CD14-positive monocyte (primary cell): ENCODE results near the gene ZNF318. TPM values are rescaled to one million over a fixed set of nuclear protein-coding genes. Genes with fewer than 3 reads are reported as not detected.

Experiments
- DNase-seq, 3 donors: peaks; one replicate each; pipeline ENCODE4 v3.0.0-alpha.2; 2011 to 2022
- H2AFZ ChIP-seq: 2 replicates; pipeline ENCODE4 v1.6.0; 2012; ENCODE audit warnings: mild to moderate bottlenecking, low read depth, low read length, inconsistent platforms; ENCODE audit not compliant: insufficient read depth, poor library complexity, severe bottlenecking
- H3K27ac ChIP-seq, 2 donors: 1 replicate in 1 of 2; 2 replicates in 1 of 2; pipeline ENCODE4 v1.5.1; 2012 to 2013; ENCODE audit warnings: low read length in 2 of 2, control low read depth in 1 of 2, inconsistent platforms in 1 of 2, low read depth in 1 of 2, mild to moderate bottlenecking in 1 of 2
- H3K27me3 ChIP-seq, 2 donors: one replicate each; pipeline versions ENCODE4 v1.6.0 to v1.6.1; 2011 to 2013; ENCODE audit warnings: low read length in 2 of 2; ENCODE audit not compliant: control insufficient read depth in 2 of 2, insufficient read depth in 2 of 2
- H3K36me3 ChIP-seq, 2 donors: replicated peaks in 1 of 2; 1 replicate in 1 of 2; 2 replicates in 1 of 2; pipeline versions ENCODE4 v1.5.1 to v1.6.1; 2012 to 2013; ENCODE audit warnings: low read length in 2 of 2, control low read depth in 1 of 2, inconsistent platforms in 1 of 2, mild to moderate bottlenecking in 1 of 2; ENCODE audit not compliant: insufficient read depth in 2 of 2, control insufficient read depth in 1 of 2
- H3K4me1 ChIP-seq, 2 donors: 1 replicate in 1 of 2; 2 replicates in 1 of 2; pipeline versions ENCODE4 v1.5.1 to v1.6.1; 2012 to 2013; ENCODE audit warnings: low read length in 2 of 2, control low read depth in 1 of 2, inconsistent platforms in 1 of 2, mild to moderate bottlenecking in 1 of 2, moderate library complexity in 1 of 2; ENCODE audit not compliant: insufficient read depth in 2 of 2, control insufficient read depth in 1 of 2
- H3K4me2 ChIP-seq: replicated peaks from 2 replicates; pipeline ENCODE3; 2012; ENCODE audit warnings: low read length, moderate library complexity, mild to moderate bottlenecking; ENCODE audit not compliant: poor library complexity, severe bottlenecking; ENCODE audit errors: extremely low read depth
- H3K4me3 ChIP-seq, 3 experiments: fragments of 200-600 bp in 1 of 3; sonication (generic) in 1 of 3; replicated peaks in 1 of 3; 1 replicate in 2 of 3; 2 replicates in 1 of 3; pipeline ENCODE4 v1.5.1; 2011 to 2013; ENCODE audit warnings: low read length in 3 of 3, mild to moderate bottlenecking in 3 of 3, control low read depth in 2 of 3, low read depth in 2 of 3, inconsistent platforms in 1 of 3, moderate library complexity in 1 of 3
- H3K79me2 ChIP-seq: 2 replicates; pipeline ENCODE4 v1.6.0; 2012; ENCODE audit warnings: mild to moderate bottlenecking, control low read depth, inconsistent platforms, low read length, moderate library complexity; ENCODE audit not compliant: insufficient read depth
- H3K9ac ChIP-seq: 2 replicates; pipeline ENCODE4 v1.6.0; 2017; ENCODE audit warnings: low read length, mild to moderate bottlenecking; ENCODE audit not compliant: insufficient read depth, poor library complexity, severe bottlenecking
- H3K9me3 ChIP-seq, 2 donors: replicated peaks in 1 of 2; 1 replicate in 1 of 2; 2 replicates in 1 of 2; pipeline versions ENCODE4 v1.5.1 to v1.6.1; 2012 to 2013; ENCODE audit warnings: low read length in 2 of 2, control low read depth in 1 of 2; ENCODE audit not compliant: control insufficient read depth in 1 of 2, insufficient read depth in 1 of 2
- H4K20me1 ChIP-seq: 2 replicates; pipeline ENCODE4 v1.6.0; 2012; ENCODE audit warnings: mild to moderate bottlenecking, low read length, control low read depth, moderate library complexity; ENCODE audit not compliant: insufficient read depth
- H3K27ac Mint-ChIP-seq, 7 donors: one replicate each; pipeline ENCODE4 v1.8.0; 2020; ENCODE audit warnings: mild to moderate bottlenecking in 7 of 7, mixed read lengths in 7 of 7, moderate library complexity in 6 of 7, inconsistent platforms in 2 of 7
- H3K27me3 Mint-ChIP-seq, 3 donors: one replicate each; pipeline ENCODE4 v1.8.0; 2021 to 2022; ENCODE audit warnings: low read depth in 3 of 3, mild to moderate bottlenecking in 3 of 3, mixed read lengths in 3 of 3, moderate library complexity in 3 of 3, inconsistent platforms in 1 of 3
- H3K36me3 Mint-ChIP-seq, 2 donors: one replicate each; pipeline ENCODE4 v1.8.0; 2020; ENCODE audit warnings: mixed read lengths in 2 of 2, inconsistent platforms in 1 of 2, mild to moderate bottlenecking in 1 of 2
- H3K4me1 Mint-ChIP-seq: one replicate; pipeline ENCODE4 v1.8.0; 2020; ENCODE audit warnings: mild to moderate bottlenecking, mixed read lengths
- H3K4me3 Mint-ChIP-seq, 2 donors: one replicate each; pipeline ENCODE4 v1.8.0; 2020; ENCODE audit warnings: mild to moderate bottlenecking in 2 of 2, mixed read lengths in 2 of 2, moderate library complexity in 1 of 2
- H3K9me3 Mint-ChIP-seq, 7 donors: one replicate each; pipeline ENCODE4 v1.8.0; 2020 to 2022; ENCODE audit warnings: mixed read lengths in 7 of 7, mild to moderate bottlenecking in 6 of 7, moderate library complexity in 6 of 7, inconsistent platforms in 2 of 7
- WGBS: methylation state at CpG from one replicate; pipeline ENCODE4 v1.1.5; 2013; ENCODE audit warnings: missing lambda C conversion rate; ENCODE audit not compliant: insufficient coverage; 5-methylcytosine and 5-hydroxymethylcytosine counted together
- intact Hi-C, 2 donors: fragments of 100-400 bp; cut with micrococcal nuclease; formaldehyde crosslinking; loops; one replicate each; pipeline versions ENCODE4 v1.15.0 to v1.15.1; 2023
- polyA plus RNA-seq, 3 donors: library from polyadenylated mRNA; depleted of rRNA in 1 of 3; unstranded in 2 of 3; stranded (reverse) in 1 of 3; fragments of 300-500 nt in 2 of 3; fragments of >200 nt in 1 of 3; fragmentation: Illumina TruSeq in 2 of 3; gene quantifications; 1 replicate in 2 of 3; 2 replicates in 1 of 3; pipeline ENCODE4 v1.2.3, GENCODE V29; 2012 to 2021
- TF ChIP-seq, protein P1 (sequence below): fragments of 200-600 bp; IDR thresholded peaks from one replicate; pipeline ENCODE4 v1.8.0; 2022; ENCODE audit warnings: antibody characterized with exemption, mild to moderate bottlenecking

Gene ZNF318
- polyA plus RNA-seq, 3 donors: 3.2 to 19.4 (median 3.6) TPM

DNA sequence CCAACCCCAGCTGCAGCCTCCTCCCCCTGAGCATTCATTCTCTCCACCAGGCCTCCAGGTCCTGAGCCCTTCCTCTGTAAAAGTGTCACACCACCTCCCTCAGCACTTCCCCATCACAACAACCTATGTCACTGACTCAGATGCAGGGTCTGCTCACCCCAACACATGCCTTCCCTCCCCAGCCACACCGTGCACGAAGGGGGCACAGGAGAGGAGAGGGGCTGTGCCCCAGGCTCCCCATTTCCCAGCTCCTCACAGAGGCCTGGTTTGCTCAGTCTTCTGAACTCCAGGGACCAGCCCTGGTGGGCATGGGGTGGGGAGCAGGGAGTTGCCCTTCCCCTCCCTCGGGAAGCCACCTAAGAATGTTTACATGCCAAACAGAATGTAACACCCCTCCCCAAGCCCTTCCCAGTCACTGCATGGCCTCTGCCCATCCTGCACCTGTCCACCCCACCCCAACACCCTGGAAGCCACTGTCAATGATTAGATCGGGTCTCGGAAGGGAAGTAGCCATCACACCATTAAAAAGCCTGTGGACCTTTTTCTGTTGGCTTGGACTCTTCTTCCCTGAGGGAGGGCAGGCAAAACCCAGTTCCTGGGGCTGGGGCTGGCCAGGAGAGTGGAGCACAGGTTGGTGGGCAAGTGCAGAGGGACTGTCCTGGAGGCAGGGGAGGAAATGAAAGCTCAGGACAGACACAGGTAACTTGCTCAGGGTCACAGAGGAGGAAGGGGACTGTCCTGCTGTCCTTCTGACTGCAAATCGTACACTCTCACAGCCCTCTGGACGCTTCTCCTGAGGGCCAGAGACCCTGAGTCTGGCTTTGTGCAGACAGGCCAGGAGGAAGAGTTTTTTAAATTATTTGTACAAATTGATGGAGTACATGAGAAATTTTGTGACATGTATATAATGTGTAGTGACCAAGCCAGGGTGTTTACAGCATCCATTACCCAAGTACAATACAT, 81.4 kb downstream of the ZNF318 start:
- H3K9me3 Mint-ChIP-seq: peaks cover 0 to 4% (median 0%) of the 10 kb centered on the region in 7 donors
- TF ChIP-seq, protein P1, sequence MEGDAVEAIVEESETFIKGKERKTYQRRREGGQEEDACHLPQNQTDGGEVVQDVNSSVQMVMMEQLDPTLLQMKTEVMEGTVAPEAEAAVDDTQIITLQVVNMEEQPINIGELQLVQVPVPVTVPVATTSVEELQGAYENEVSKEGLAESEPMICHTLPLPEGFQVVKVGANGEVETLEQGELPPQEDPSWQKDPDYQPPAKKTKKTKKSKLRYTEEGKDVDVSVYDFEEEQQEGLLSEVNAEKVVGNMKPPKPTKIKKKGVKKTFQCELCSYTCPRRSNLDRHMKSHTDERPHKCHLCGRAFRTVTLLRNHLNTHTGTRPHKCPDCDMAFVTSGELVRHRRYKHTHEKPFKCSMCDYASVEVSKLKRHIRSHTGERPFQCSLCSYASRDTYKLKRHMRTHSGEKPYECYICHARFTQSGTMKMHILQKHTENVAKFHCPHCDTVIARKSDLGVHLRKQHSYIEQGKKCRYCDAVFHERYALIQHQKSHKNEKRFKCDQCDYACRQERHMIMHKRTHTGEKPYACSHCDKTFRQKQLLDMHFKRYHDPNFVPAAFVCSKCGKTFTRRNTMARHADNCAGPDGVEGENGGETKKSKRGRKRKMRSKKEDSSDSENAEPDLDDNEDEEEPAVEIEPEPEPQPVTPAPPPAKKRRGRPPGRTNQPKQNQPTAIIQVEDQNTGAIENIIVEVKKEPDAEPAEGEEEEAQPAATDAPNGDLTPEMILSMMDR: no peak
- intact Hi-C loops: no loop called here
- no peaks in the 10 kb centered on the region for H3K9me3 ChIP-seq
- DNase-seq: no peak
- peaks cover 2% of the 10 kb centered on the region for H3K4me1 Mint-ChIP-seq
- H3K4me3 ChIP-seq: no peak overlapping the region
- no peaks in the 10 kb centered on the region for H3K36me3 Mint-ChIP-seq
- H3K4me3 Mint-ChIP-seq: no peak overlapping the region
- H3K27ac ChIP-seq: no peak overlapping the region
- no peak overlapping the region for H3K4me2 ChIP-seq
- no peaks in the 10 kb centered on the region for H3K79me2 ChIP-seq
- H4K20me1 ChIP-seq: no peaks in the 10 kb centered on the region
- H3K27ac Mint-ChIP-seq: no peak overlapping the region
- H3K36me3 ChIP-seq: no peaks in the 10 kb centered on the region
- H3K9ac ChIP-seq: no peak overlapping the region
- peaks cover 0 to 31% of the 10 kb centered on the region in 2 donors for H3K27me3 ChIP-seq
- peaks cover 20 to 40% (median 39%) of the 10 kb centered on the region in 3 donors for H3K27me3 Mint-ChIP-seq
- WGBS: 90% methylated on average over 2 of the region's 7 CpGs
- no peaks in the 10 kb centered on the region for H3K4me1 ChIP-seq
- no peak overlapping the region for H2AFZ ChIP-seq

DNA sequence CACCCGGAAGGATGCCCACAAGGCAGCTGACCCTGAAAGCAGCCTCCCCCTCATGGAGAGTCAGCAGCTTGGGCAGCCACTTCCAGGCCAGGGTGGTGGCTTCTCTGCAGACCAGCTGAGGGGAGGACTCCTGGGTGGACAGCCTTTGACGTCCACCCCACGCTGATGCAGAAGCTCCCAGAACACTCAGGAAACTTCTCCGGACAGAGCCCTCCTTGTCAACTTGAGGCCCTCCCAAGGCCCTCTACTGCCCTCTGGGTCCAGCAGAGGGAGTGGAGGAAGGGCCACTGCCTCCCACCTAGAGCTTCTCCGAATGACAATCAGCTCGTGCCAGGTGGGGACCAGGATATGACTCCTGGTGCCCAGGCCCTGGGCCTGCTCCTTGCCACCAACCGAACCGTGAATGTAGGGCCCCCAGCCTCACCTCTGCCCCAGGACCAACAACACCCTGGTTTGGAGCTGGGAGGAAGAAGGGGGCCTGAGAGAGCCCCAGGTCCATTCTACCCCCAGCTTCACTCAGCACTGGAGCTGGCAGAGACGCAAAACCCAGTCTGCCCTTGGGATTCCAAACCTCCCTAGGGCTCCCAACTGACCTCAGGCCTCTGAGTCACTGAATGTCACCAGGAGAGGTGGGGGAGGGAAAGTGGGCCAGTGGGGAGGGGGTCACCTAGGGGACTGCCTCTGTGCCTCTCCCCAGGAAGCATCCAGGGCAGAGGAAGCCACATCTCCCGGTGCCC, 82.3 kb downstream of the ZNF318 start:
- no peak overlapping the region for H3K27ac Mint-ChIP-seq
- H3K4me1 ChIP-seq: no peaks in the 10 kb centered on the region
- H3K9me3 Mint-ChIP-seq: peaks cover 0 to 4% (median 0%) of the 10 kb centered on the region in 7 donors
- H3K79me2 ChIP-seq: no peaks in the 10 kb centered on the region
- no peak overlapping the region for H3K27ac ChIP-seq
- H3K4me1 Mint-ChIP-seq: peaks cover 2% of the 10 kb centered on the region
- no peak overlapping the region for H2AFZ ChIP-seq
- no peaks in the 10 kb centered on the region for H4K20me1 ChIP-seq
- H3K27me3 ChIP-seq: peaks cover 0 to 31% of the 10 kb centered on the region in 2 donors
- H3K36me3 Mint-ChIP-seq: no peaks in the 10 kb centered on the region
- H3K27me3 Mint-ChIP-seq: peaks cover 29 to 40% (median 36%) of the 10 kb centered on the region in 3 donors
- WGBS: 35% methylated on average over 2 of the region's 10 CpGs
- intact Hi-C loops: no loop called here
- H3K36me3 ChIP-seq: no peaks in the 10 kb centered on the region
- no peak overlapping the region for H3K9ac ChIP-seq
- H3K4me3 Mint-ChIP-seq: no peak overlapping the region
- DNase-seq: no peak
- H3K4me3 ChIP-seq: no peak overlapping the region
- H3K4me2 ChIP-seq: no peak overlapping the region
- TF ChIP-seq, protein P1: no peak
- no peaks in the 10 kb centered on the region for H3K9me3 ChIP-seq
